HG02763 (cell line): ENCODE measurements around the gene RPS29.
"Not testable (repeated sequence)": the region's sequence is repeated elsewhere in the genome, so short reads cannot be mapped to it uniquely, and the experiment has no call there.

Experiments used
- ATAC-seq: cut with Tn5 transposase; IDR thresholded peaks from one replicate; pipeline ENCODE4 v1.9.1; 2021; ENCODE audit warnings: mild to moderate bottlenecking, moderate library complexity; ENCODE audit not compliant: unreplicated experiment

RPS29 gene

DNA sequence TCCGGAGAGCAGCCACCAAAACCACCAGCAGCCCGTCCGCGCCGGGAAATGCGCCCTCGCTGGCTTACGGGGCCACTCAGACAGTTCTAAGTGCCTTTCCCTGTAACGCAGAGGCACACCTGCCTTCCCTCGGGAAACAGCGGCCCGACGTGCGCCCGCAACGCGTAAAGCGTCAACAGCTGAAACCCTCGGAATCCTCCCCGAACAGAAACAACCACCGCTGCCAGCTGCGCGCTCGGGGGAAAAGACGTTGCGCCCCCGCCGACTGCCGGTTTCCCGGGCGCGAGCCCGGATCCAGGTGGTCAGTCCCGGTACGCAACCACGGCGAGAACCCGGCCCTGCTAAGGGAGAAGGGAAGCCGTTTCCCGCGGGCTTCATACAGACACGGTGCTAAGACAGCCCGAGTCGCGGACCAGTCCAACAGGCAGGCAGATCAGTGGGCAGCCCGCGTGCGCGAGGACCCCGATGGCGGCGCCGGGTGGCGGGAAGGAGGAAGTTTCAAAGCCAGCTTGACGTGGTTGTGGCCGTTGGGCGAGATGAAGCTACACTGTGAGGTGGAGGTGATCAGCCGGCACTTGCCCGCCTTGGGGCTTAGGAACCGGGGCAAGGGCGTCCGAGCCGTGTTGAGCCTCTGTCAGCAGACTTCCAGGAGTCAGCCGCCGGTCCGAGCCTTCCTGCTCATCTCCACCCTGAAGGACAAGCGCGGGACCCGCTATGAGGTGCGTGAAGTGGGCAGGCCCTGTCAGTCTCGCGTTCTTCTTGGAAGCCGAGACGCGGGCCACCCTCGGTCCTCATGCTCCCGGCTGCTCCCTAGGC lies 12.5 kb upstream of the RPS29 start, which contains the start of gene LRR1:
LRR1 (plus strand) TSS at position 456 of the 816 bp plus-strand sequence; CDS start at position 537, 81 bp downstream.
- ATAC-seq: peak; percentile 51

DNA sequence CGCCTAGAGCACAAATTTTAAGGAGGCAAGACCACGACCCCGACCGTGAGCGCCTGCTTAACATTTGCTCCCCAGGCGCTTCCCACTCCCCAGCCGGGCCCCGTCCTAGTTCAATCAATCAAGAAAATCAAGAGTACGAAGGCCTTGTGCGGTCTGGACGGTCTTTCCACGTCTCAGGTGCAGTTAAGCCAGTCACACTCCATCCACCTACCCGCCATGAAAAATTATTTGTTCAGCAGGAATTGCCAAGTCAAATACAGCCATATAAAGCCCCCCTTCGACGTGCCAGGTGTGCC lies 12.0 kb upstream of the RPS29 start:
- ATAC-seq: no peak

DNA sequence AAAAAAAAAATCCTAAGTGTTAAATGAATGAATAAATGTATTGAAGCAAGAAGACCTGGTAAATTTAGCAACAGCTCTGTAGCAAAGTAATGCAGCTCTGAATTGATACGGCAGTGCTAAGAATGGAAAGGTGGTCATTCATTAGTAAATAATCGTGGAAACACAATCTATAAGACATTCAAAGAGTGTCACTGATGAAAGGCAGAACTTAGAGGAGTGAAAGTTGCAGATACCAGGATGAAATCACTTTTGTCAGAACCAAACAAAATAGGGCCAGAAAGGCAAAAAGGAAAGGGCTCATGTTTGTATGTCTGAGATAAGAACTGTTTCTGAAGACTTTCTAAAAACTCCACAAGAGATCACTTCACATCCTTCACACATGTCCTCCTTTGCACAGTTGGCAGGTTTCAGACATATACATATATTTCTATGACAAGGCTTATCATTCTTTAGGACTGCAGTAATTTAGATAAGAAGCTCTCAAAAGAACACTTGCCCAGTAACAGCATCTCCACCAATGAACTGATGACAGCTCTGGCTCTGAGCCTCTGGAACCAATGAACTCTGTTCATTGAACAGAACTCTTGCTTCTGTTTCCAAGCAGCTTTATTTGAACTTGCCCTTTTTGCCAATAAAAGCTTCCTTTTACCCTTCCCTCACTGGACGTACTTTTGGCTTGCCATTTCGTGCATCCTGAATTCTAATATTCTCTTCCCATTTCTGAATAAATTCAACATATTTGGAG lies 8.3 kb upstream of the RPS29 start:
- no peak for ATAC-seq

DNA sequence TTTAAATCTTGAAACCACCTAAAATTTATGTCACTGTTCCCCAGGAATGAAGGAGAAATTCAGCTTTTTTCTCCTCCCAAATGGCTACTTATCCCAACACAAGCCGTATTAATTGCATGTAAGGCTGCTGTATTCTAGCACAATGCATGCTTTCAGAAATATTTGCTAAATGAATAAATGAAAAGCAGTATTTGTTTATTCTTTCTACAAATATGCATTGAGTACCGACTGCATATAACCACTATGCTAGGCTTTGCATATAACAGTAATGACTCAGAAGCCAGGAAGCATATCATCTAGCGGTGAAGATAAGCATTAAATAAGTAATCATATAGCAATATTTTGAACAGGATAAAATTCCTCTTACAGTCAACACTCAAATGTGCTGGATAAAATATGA lies 6.8 kb upstream of the RPS29 start:
- ATAC-seq: no peak

DNA sequence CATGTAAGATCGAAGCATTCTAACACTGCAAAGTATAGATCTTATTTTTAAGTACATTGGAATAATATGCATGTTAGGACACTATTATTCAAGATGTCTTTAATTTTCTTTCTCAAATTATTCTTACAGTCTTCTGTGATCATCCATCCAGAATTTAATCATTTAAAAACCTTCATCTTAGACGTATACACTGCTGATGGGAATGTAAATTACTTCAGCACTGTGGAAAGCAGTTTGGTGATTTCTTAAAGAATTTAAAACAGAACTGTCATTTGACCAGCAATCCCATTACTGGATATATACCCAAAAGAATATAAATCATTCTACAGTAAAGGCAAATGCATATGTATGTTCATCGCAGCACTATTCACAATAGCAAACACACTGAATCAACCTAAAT lies 3.2 kb upstream of the RPS29 start:
- no peak for ATAC-seq

DNA sequence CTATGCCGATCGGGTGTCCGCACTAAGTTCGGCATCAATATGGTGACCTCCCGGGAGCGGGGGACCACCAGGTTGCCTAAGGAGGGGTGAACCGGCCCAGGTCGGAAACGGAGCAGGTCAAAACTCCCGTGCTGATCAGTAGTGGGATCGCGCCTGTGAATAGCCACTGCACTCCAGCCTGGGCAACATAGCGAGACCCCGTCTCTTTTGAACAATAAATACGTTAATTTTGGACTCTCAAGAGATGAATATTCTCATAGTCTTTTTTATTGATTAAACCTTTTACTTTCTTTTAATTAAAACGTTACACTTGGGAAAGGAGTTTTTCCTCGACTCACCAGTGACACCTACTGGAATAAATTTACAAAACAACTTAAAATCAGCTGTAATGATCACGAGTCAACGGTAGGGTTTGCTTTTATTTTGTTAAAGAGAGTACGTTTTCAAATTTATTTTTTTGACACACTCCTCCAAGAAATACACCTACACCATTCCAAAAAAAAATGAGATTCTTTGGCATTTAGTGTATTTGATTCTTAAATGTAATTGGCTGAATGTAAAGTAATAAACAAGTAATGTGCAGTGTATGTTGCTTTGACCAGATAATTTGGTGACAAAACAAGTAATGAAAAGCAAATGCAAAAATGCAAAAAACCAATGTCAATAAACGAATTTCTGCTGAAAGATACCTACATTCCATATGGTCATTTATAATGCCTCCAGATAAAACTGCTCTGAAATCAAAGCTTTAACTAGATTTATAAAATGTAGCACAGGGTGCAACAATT lies 687 bp upstream of the RPS29 start:
- ATAC-seq: peak; percentile 31

DNA sequence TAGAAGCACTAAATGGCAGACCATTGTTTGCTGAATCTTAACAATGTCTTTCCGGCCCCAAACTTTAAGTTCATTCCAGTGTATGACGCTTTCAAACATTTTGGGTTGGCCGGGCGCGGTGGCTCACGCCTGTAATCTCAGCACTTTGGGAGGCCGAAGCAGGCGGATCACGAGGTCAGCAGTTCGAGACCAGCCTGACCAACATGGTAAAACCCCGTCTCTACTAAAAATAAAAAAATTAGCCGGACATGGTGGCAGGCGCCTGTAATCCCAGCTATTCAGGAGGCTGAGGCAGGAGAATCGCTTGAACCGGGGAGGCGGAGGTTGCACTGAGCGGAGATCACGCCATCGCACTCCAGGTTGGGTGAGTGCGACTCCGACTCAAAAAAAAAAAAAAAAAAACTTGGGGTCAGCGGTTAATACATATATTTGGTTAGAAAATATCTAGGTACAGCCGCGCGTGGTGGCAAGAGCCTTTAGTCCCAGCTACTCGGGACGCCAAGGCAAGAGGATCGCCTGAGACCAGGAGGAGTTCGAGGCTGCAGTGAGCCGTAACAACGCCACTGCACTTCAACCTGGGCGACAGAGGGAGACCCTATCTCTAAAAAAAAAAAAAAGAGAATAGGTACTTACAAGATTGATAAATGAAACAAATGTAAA lies 1.1 kb downstream of the RPS29 start:
- ATAC-seq: not testable (repeated sequence)

DNA sequence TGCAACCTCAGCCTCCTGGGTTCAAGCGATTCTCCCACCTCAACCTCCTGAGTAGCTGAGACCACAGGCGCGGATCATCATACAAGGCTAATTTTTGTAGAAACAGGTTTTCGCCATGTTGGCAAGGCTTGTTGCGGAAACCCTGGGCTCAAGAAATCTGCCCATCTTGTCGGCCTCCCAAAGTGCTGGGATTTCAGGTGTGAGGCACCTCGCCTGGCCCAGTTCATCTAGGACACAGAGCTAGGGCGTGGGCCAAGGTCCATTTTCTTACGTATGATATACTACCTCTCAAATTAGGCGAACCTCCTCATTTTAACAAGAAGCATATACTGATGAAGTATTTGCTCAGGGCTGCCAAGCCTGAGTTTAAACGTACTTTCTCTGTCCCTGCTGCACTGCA lies 2.1 kb downstream of the RPS29 start:
- no peak for ATAC-seq

DNA sequence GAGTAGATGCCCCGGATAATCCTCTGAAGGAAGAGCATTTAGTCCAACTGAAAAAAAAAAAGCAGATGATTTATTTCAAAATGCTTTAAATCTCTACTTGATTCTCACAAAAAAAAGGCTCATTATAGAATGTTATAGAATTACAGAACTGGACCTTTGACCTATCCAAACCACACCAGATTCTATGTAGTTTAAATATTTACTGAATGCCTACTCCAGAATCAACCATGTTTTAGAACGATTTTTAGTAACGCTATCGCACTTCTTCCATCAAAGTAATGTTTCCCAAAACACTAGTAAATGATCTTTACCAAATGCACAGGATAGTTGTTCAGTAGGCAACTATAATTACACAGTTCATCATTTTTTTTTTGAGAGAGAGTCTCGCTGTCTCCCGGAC lies 2.6 kb downstream of the RPS29 start:
- no peak for ATAC-seq

DNA sequence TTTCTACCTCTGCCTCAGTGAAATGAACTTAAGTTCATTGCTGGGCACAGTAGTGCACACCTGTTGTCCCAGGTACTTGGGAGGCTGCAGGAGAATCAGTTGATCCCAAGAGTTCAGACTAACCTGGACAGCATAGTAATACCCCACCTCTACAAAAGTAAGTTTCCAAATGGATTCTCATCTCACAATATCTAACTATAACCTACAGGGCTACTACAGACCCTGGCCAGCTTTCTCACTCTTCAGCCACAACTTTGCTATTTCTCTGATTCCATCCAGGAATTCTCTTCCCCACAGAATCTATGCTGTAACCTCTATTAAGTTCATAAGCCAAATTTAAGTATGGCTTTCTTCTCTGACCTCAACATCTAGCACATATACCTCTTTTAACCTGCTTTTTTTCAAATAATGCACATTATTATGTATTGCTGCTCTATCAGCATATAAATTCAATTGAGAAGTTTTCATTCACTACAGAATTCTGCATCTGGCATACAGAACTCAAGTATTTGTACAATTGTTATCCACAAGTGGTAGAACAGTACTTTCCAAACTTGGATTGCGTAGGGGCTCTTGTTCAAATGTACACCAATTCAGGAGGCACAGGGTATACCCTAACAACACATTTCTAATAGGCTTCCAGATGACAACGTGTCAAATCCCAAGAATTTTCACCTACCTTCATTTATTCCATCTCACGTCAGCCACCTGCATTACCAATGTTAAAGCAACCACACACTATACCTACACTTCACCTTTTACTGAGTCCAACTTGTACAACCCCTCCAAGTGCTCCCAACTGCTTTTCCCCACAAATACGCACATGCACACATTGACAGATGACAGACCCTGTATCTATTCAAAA lies 3.8 kb downstream of the RPS29 start:
- no peak for ATAC-seq

DNA sequence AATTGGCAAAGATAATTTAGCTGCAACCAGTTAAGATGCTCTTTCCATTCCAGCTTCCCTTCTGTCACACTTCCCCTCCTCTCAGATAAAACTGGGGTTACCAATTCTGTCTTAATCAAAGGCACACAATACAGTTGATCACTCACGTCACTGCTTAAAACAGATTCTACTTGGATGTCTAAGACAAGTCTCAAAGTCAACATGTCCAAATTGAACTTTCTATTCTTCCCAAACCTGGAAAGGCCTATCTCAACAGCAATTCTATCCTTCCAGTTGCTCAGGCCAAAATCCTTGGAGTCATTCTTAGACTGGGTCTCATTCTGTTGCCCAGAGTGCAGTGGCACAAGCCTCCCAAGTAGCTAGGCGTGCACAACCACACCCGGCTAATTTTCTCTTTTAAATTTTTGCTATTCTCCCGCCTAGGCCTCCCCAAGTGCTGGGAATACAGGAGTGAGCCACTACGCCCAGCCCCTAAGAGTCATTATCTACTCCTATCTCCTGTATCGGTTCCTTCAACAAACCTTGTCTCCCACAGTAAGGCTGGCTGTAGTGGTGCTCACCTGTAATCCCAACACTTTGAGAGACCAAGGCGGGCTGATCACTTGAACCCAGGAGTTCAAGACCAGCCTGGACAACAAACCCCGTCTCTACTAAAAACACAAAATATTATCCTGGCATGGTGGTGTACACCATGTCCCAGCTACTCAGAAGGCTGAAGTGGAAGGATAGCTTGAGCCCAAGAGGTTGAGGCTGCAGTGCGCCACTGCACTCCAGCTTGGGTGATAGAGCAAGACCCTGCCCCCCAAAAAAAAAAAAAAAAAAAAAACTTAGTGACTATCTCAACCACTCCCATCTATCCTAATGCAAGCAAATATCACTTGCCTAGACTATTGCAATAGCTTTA lies 4.7 kb downstream of the RPS29 start:
- no peak for ATAC-seq

DNA sequence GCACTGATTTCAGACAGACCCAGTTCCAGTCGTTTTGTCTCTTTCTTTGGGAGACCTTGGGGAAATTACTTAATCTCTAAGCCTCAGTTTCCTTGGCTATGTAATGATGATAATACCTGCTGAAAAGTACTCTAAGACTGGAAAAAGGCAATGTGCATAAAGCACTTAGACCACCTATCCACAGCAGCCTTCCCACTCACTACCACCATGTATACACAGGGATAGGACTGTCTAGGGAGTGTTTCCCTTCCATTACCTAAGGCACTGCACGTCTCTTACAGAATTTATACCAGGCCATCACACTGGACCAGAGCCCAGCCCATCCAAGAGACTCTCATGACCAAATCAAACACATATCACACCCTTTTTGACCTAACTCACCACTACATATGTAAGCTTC lies 6.3 kb downstream of the RPS29 start:
- no peak for ATAC-seq

DNA sequence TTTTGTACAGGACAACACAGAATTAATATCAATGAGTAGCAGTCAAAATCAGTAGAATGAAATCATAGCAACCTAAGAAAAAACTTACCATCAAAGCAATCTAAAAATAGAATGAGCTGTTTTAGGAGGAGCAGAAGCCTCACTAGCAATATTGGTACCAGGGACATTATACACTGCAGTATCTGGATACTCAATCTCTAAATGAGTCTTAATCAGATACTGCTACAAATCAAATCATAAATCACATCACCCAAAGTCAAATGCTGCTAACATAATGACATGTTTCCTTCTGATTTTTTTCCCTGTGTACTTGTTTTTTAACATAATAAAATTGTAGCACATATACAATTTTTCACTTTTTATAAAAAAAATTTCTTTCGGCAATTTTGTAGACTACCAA lies 8.0 kb downstream of the RPS29 start:
- no peak for ATAC-seq

DNA sequence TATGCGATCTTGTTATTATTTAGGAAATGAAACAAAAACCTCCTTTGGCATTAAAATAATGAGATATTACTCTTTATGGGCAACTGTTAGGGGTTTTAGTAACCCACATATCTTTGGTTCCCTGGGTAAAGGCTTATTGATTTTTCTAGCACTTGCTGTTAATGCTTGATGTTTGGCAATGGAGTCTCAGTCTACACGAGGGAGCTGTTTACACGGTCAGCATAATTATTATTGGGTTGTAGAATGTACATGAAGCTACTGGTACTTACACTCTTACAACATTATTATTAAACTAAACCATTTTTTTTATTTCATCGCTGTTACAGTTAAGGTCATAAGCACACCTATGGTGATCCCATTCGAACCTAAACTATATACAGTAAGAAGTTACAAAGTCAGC lies 12.1 kb downstream of the RPS29 start:
- ATAC-seq: no peak

DNA sequence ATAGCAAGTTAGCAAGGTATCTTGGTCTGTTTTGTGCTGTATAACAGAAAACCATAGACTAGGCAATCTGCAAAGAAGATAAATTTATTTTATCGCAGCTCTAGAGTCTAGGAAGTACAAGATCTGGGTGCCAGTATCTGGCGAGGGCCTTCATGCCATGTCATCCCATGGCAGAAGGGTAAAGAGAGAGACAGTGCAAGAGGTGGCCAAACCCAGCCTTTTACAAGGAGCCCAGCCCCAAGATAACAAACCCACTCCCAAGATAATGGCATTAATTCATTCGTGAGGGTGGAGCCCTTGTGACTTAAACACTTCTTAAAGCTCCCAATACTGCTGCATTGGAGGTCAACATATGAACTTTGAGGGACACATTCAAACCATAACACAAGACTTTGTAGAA lies 16.9 kb downstream of the RPS29 start:
- ATAC-seq: no peak

DNA sequence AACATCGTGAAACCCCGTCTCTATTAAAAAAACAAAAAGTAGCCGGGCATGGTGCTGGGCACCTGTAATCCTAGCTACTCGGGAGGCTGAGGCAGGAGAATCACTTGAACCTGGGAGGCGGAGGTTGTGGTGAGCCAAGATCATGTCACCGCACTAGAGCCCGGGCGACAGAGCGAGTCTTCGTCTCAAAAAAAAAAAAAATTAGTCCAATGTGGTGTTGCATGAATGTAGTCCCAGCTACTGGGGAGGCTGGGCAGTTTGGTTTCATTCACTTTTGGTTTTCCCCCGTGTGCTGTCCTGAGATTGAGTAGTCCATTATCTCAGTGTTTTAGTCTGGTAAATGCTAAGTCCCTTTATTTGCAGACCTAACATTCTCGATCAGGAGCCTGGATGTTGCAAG lies 19.5 kb downstream of the RPS29 start:
- ATAC-seq: no peak

DNA sequence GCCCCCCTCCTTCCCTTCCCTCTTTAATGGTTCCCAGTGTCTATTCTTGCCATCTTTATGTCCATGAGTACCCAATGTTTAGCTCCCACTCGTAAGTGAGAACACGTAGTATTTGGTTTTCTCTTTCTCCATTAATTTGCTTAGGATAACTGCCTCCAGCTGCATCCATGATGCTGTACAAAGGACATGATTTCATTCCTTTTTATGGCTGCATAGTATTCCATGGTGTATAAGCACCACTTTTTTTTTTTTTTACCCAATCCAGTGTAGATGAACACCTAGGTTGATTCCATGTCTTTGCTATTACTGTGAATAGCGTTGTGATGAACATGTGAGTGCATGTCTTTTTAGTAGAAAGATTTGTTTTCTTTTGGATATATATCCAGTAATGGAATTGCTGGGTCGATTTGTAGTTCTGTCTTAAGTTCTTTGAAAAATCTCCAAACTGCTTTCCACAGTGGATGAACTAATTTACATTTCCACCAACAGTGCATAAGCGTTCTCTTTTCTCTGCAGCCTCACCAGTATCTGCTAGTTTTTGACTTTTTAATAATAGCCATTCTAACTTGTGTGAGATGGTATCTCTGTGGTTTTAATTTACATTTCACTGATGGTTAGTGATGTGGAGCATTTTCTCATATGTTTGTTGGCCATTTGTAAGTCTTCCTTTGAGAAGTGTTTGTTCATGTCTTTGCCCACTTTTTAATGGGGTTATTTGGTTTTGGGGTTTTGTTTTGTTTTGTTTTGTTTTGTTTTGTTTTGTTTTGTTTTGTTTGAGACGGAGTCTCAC lies 26.0 kb downstream of the RPS29 start:
- ATAC-seq: no peak

DNA sequence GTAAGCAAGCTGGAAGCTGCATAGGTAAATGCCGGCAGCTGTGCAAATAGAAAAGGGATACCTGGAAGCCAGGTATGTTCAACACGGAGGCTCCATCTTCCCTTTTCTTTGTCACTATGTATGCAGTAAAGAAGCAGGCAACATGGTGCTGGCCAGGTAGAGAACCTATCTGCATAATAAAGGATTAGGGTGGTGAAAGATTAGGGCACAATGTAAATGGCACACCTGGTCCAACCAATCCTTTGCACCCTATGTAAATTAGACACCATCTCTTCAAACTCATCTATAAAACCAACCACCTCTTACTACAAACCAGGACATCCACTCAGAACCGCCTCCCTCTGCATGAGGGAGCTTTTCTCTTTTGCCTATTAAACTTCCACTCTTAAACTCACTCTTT lies 32.3 kb downstream of the RPS29 start:
- ATAC-seq: no peak
